GM19035 (cell line): ENCODE measurements around the gene VPS13D.
"Not testable (repeated sequence)": the region's sequence is repeated elsewhere in the genome, so short reads cannot be mapped to it uniquely, and the experiment has no call there.

Experiments
- ATAC-seq: cut with Tn5 transposase; IDR thresholded peaks from one replicate; pipeline ENCODE4 v1.9.1; 2021; ENCODE audit not compliant: unreplicated experiment

The VPS13D gene

DNA sequence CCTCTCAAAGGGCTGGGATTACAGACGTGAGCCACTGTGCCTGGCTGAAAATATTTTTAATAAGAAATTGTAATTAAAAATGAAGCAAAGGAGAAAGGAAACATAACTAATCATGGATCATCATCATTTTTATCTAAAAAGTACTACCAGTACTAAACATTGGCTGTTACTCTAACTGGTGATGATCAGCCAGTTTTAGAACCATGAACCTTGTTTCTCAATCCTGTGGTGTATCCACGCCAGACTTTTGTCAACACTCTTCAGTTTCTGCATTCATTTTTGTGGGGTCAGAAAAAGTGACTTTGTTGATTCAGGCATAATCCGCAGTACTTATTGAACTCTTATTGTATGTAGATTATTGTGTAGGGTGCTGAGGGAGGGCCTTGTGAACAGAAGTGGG, 52.3 kb downstream of the VPS13D start:
- ATAC-seq = no peak

DNA sequence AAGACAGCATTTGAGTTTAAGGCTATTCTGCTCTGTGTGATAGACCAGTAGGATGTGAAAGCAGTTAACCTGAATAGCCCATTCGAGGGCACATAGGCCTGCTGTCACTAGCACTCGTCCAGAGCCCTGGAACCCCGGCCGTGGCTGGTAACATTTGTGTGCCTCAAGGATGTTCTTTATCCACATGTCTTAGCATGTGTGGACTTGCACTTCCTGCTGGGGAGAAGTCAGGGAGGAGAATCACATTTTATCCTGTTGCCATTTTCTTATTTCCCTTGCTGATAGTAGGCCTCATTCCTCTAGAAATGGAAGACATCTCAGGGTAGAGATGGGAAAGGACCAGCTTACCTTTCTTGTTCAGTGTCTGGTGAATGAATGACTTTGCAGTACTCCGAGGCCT, 54.7 kb downstream of the VPS13D start:
- no peak for ATAC-seq

DNA sequence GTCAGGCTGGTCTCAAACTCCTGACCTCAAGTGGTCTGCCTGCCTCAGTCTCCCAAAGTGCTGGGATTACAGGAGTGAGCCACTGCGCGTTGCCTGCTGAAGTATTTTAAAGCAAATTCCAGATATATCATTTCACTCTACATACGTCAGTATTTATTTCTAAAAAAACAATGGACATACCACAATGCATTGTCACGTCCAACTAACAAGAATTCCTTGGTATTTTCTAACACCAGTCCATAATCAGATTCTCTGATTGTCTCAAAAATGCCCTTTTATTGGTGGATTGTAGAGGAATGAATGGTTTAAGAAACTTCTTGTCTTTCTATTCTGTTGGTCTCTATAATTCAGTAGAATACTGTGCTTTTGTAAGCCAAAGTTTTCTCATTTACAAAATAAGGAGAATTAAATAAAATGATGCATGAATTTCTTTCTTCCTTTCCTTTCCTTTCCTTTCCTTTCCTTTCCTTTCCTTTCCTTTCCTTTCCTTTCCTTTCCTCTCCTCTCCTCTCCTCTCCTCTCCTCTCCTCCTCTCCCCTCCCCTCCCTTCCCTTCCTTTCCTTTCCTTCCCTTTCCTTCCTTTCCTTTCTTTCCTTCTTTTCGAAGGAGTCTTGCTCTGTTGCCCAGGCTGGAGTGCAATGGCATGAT, 55.8 kb downstream of the VPS13D start:
- no peak for ATAC-seq

DNA sequence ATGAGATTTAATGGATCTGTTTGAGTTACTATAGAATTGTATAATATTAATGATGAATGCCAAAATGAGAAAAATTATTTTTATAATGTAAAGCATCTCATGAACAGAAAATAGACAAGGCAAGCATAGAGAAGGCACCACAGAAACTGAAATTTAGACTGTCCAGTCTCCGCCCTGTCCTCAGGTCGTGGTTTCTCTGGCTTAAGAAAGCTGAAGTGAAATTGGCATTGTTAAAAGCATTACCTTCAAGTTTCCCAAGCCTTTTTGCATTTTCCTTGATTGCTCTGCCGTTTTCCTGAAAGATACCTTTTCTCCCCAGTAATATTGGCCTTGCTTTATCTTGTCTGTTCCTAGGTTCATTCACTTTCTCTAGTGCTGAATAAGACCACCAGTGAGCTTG, 58.0 kb downstream of the VPS13D start:
- no peak for ATAC-seq

DNA sequence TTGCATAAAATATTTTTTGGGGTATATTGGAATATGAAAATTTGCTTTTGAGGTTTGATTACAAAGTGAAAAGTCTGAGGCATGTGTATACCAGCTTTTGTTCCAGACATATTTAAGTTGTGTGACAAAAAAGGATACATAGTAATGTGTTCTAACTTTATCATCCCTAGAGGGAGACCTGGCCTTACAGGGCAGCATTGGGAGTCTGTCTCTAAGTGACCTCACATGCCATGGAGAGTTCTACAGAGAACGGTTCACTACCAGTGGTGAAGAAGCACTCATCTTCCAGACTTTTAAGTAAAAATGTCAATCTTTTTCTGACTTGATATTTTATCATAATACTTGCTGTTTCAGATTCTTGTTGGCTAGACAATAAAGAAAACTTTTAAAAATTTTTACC, 61.0 kb downstream of the VPS13D start:
- ATAC-seq = no peak

DNA sequence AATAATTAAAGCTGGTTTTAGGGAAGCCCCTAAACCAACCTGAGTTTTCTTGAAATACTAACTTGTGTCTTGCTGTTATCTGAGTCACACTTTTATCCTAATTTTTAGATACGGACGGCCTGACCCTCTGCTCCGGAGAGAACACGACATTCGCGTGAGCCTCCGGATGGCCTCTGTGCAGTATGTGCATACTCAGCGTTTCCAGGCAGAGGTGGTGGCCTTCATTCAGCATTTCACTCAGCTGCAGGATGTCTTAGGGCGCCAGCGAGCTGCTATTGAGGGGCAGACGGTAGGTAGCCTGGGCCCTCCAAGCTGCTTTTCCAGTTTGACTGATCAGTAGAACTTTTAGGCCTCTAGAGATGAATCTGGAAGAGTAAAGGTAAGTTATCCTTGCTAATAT, 63.6 kb downstream of the VPS13D start:
- ATAC-seq = no peak

DNA sequence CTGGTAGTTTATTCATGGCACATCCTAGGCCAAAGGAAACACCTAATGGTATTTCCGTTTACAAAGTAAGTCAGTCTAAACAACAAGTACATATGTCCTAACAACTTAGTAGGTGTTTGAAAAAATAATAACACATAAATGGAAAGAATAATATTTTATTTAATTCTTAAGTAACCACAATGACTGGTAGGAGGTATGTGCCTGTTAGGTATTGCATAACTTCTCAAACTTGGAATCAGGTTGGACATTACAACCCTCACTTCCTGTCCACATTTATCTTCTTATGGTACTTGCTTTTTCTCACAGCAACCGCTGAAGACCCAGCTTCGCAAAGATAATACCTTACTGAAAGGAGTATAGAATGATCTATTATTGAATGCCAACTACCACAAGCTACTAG, 64.2 kb downstream of the VPS13D start:
- ATAC-seq = no peak

DNA sequence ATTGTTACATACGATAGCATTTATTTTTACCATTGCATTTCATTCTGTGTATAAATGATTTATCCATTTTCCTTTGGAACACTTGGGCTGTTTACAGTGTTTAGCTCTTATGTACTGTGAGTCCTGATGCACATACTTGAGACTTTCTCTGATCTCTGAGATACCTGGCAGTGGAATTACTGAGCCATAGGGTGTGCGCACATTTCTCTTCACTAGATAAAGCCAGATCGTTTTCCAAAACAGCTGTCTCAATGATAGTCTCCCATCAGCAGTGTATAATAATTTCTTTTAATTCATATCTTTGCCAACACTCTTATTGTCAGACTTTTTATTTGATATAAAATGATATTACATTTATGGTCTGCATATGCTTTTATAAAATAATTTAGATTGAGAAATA, 66.2 kb downstream of the VPS13D start:
- no peak for ATAC-seq

DNA sequence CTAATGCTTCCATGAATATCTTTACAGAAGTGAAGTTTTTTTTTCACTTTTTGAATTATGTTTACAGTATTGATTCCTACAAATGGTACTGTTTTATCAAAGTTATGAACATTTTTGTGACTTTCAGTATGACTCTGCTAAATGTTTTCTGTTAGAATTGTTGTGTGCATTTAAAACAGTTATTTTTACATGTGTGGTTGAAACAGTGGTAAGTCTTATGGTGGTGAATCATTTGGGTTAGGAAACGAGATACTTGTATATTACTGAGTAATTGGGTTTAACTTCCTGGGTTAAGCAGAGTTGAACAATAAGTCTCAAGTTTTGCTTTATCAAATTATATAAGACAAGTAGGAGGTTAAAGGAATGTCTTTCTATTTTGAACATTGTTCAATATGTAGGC, 66.8 kb downstream of the VPS13D start:
- ATAC-seq = no peak

DNA sequence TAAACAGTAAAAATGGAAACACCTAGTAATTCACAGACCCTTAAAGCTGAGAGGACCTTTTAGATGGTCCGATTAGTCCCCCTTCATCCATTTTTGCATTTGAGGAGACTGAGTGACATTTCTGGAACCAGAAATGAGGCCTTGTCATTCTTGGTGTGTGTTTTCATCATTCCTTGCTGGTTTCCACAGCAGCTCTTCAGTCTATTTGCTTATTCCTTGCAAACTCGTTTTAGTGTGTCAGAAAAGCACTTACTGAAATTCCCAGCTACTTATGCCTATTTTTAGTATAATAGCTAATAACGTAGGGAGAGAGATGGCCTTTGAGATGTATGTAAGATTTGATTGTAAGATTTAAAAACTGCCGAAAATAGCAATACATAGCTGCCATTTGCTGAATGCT, 70.9 kb downstream of the VPS13D start:
- no peak for ATAC-seq

DNA sequence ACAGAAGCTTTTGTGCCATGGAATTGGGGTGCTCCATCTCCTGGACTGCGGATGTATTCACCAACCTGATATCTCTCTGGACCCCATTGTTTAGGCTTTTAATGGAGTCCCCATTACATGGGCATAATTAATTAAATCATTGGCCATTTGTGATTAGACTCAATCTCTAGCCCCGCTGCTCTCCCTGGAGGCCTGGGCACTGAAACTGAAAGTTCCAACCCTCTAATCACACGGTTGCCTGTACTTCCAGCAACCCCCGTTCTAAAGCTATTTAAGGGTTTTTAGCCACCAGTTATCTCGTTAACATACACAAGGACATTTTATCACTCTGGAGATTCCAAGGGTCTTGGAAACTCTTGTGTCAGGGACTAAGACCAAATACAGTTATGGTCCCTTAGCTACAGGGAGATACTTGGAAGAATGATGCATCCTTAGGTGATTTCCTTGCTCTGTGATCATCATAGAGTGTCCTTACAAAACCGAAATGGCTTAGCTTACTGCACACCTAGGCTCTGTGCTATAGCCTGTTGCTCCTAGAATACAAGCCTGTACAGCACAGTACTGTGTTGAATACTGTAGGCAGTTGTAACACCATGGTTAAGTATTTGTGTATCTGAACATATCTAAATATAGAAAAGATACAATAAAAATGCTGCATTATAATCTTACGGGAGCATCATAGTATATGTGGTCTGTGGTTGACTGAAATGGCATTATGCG, 71.8 kb downstream of the VPS13D start:
- ATAC-seq = no peak

DNA sequence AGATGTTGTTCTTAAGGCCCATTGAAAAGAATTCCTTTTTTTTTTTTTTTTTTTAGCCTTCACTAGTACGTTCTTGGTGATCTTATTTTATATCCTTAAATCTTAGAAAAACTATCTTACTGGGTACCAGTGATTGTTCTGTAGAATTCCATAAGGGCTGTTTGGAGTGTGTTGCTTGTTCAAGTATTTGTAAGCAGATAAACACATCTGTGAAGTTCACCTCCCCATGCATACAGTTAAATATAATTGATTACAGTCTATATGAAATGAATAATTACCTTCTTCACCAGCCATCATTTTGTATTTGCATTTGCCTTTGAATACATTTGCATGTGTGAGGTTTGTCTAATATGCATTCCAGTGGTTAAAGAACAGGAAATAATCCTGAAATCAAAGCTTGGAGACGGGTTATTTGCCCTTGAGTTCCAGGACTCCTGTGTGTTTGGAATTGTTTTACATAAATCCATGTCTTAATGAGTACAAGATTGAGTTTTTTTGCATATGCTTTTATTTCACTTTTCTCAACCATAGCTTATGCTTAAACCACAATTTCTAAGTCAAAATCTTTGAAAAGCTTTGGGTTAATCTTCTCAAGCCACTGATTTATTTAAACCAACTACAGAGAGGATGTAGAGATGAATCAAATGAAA, 73.1 kb downstream of the VPS13D start:
- no peak for ATAC-seq

DNA sequence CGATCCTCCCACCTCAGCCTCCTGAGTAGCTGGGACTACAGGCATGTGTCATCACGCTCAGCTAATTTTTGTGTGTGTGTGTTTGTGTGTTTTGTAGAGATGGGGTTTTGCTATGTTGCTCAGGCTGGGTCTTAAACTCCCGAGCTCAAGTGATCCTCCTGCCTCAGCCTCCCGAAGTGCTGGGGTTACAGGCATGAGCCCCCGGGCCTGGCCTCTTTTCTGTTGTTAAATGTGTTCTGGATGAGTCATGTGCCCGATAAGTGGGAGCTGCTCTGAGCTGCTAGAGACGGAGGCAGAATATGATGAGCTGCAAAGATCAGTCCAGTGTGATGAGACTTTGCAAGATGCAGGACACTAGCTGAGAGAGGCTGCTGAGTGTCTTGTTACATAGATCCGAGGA, 75.5 kb downstream of the VPS13D start:
- ATAC-seq = no peak

DNA sequence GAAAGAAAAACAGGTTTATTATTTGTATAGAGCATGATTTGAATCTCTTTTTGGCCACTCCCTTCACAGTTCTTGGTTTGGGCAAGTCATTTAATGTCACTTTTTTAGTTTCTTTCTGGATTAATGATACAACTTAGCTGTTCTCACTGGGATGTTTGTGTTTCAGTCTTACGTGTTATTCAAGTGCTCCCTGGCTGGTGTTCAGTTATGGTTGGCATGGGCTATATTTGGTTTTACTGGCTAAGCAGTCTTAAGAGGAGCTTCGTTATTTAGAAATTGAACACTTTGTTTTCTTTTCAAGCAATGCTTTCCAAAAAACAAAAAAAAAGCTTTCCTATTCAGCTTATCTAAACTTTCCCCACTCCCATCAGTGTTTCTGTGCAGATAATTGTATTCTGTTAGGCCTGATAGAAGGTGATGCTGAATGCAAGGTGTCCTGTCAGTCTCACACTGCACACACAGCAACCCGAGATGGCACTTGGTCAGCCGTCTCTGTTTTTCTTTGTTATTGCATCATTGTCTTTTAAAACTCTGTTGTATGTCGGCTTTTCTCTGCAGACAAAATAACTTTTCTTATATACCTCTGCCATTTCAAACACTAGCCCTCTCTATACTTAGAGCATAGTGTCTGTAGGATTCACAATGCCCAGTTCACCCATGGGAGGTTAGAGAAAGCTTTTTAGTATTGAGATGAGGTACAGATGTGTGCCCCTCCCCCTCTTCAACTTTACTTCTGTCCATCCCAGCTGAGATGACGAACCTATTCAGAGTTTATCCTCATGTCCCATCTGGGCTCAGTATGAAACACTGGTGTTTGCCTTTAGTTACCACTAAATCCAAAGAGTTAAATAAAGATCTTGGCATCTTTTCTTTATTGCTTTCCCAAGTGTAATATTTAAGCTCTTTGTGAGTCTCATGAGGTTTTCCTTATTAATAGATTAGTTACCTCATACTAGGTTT, 80.2 kb downstream of the VPS13D start:
- no peak for ATAC-seq

DNA sequence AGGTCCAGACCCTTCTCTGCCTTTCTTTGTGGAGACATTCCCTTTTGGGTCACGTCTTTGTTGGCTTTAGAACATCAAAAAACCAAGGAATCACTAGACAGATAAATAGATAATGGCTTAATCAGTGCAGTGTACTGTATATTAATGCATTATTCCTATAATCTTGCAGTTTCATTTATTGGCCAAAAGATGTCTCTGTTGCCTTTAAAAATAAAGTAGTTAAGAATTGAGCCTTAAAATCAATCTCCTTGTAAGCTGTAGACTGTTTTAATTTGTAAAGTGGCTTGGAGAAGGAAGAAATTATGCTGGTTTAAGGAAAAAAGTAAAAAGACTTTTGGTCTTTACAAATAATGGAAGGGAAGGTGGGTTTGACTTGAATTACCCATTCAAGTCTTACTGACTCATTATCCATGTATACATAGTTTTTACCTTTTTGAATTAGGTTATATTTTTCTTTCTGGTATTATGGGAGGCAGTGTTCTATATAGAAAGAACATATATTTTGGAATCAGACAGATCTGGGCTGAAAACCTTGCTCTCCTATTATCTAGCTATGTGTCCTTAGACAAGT, 84.6 kb downstream of the VPS13D start:
- ATAC-seq = no peak

DNA sequence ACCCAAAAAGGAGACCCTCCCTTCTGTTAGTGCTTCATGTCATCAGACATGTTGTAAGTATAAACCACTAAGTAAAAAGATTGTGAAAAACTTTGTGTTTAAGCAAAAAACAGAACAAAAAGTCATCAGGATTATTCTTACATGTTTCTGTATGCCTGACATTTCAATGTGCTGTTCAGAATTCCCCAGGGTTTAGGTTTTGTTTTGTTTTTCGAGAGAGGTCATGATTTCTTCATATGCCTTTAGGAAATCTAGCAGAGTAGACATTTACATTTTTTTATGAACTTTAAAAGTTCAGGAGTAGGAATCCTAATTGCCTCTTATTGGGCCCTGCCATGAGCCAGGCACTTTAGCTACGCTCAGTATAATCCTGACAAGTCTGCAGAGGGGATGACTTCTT, 85.3 kb downstream of the VPS13D start:
- no peak for ATAC-seq

DNA sequence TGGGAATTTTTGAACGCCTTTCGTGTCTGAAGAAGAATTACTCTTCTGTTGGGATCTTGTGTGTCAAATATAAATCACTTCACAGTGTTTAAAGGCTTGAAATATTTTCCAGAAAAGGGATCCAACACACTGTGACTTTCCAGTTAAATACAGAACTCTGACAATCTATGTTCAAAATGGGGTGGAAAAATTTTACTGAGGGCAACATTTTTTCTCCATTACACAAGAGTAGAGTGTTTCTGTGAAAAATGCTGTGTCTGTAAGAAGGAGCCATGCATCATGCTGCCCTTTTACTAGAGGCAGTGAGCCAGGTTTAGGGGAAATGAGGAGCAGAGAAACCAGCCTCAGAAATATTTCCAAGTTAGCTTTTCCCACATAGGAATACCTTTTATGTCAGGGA, 86.5 kb downstream of the VPS13D start:
- ATAC-seq = no peak

DNA sequence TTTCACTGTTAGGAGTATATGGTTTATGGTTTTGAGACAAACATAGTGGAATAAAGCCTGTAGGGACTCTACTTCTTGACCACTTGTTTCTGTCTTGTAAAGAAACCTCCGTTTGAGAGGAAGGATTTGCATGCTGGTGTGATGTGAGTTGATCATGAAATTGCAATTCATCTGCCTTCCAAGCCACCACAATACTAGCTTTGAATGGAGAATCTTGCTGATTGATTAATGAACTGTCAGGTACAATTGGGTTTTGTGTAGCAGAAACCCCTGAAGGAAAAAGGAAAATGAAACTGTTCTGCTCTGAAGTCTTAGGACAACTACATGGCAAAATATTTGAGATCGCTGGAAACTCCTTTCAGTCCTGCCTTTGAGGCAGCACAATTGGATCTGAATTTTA, 90.7 kb downstream of the VPS13D start:
- no peak for ATAC-seq

DNA sequence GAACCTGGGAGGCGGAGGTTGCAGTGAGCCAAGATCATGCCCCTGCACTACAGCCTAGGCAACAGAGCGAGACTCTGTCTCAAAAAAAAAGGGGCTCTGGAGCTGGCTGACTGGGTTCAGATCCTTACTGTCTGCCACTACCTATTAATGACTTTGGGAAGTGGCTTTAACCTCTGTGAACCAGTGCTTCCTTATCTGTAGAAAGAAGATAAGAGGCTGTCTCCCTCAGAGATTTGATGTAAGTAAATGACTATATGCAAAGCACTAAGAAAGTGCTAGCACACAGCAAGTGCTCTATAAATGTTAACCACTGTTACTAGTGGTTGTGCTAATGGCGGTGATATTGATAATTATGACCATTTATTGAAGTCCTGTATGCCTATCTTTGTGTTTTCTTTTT, 94.6 kb downstream of the VPS13D start:
- no peak for ATAC-seq

DNA sequence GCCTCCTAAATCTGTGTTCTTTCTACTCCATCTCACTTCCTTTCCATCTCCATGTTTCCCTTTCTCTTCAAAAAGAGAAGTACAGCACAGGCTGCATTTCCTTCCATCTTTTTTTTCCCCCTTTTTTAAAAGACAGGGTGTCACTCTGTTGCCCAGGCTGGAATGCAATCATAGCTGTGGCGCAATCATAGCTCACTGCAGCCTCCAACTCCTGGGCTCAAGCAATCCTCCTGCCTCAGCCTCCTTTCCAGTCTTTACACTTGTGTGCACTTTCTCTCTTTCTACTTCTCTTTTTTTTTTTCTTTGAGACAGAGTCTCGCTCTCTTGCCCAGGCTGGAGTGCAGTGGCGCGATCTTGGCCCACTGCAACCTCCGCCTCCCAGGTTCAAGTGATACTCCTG, 95.1 kb downstream of the VPS13D start:
- not testable (repeated sequence) for ATAC-seq

DNA sequence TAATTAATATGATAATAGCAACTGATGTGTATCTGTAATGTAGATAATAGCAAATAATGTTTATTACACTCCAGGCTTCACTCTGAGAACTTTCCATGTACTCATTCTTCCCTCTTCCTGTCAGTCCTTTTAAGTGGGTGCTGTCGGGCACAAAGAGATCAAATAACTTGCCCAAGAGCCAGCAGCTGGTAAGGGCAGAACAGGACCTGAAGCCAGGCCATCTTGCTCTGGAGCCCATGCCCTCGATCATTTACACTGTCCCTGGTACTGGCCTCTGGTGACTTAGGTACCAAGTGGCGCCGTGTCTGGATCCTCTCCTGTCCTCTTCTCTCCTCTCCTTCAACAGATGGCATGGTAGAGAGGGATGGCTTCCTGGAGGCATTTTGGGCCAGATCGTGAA, 97.2 kb downstream of the VPS13D start:
- ATAC-seq = no peak
